Right lobe of liver (tissue), 4 donors: ENCODE data around the gene MAP4K2.

Source experiments
- POLR2A ChIP-seq: fragments of 450-650 bp; IDR thresholded peaks from one replicate; pipeline ENCODE4 v1.6.1; 2017; ENCODE audit warnings: antibody characterized with exemption, mild to moderate bottlenecking
- TF ChIP-seq, protein P1 (sequence below), 4 donors: fragments of 200-600 bp in 3 of 4; fragments of 450-650 bp in 1 of 4; IDR thresholded peaks; one replicate each; pipeline versions ENCODE4 v1.5.1 to v1.8.0; 2016 to 2022; ENCODE audit warnings: antibody characterized with exemption in 4 of 4, mild to moderate bottlenecking in 2 of 4
- donor health status: DM: no; HTN: no; CAD: no.
- donor health status: DM: no; HTN: no; CAD: no.
- donor health status: DM: no; HTN: yes; CAD: no.

DNA sequence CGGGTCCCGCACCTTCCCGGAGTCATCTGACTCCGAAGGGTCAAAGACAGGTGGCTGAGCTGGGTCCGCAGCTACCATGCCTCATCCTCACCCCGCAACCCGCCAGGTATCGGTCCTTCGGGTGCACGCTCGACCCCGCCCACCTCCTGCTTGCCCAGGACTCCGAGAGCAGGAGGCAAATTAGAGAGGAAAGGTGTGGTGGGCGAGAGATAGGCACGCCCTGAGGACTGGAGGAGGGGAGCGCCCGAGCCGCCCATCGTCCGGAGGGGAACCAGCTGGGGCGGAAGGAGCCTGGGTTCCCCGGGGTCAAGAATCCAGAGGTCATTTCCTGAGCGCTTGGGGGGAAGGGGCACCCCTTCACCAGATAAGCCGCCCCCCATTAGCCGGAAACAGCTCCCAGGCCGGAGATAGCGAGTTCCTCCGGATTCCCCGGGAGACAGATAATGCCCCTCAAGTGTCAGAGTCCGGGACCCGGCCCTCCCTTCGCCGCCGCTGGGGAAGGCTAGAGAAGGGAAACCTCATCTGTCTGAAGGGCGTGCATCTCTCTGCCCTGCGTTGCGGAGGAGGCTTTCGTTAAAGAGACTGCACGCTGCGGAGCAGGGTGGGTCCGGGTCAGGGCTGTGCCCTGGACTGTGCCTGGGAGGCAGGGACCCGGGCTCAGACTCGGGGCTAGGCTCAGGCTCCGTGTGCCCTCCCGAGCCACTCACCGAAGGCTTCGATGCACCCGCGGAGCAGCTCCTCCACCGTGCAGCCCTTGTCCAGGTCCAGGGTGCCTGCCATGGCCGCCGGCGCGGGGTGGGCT, 60.7 kb downstream of the MAP4K2 start:
- no peak for TF ChIP-seq POLR2A
- TF ChIP-seq, protein P1, sequence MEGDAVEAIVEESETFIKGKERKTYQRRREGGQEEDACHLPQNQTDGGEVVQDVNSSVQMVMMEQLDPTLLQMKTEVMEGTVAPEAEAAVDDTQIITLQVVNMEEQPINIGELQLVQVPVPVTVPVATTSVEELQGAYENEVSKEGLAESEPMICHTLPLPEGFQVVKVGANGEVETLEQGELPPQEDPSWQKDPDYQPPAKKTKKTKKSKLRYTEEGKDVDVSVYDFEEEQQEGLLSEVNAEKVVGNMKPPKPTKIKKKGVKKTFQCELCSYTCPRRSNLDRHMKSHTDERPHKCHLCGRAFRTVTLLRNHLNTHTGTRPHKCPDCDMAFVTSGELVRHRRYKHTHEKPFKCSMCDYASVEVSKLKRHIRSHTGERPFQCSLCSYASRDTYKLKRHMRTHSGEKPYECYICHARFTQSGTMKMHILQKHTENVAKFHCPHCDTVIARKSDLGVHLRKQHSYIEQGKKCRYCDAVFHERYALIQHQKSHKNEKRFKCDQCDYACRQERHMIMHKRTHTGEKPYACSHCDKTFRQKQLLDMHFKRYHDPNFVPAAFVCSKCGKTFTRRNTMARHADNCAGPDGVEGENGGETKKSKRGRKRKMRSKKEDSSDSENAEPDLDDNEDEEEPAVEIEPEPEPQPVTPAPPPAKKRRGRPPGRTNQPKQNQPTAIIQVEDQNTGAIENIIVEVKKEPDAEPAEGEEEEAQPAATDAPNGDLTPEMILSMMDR (IDR thresholded peaks at IDR 0.05): no peak
